ELF-1 (cell line): Measurements from ENCODE around the gene PPP2R5E.
"Not testable (repeated sequence)": the region's sequence is repeated elsewhere in the genome, so short reads cannot be mapped to it uniquely, and the experiment has no call there.

ENCODE experiments used
- DNase-seq: peaks from one replicate; pipeline ENCODE4 v3.0.0-alpha.2; 2016; ENCODE audit warnings: low read depth, low spot score

Gene PPP2R5E

GRCh38 chr14:63522511-63522910 is 20.7 kb downstream of the PPP2R5E start:
- not testable (repeated sequence) for DNase-seq

- DNase-seq = no peak
Observed at GRCh38 chr14:63517354-63517753, 25.8 kb downstream of the PPP2R5E start.

- no peak for DNase-seq
Observed at GRCh38 chr14:63515240-63515639, 27.9 kb downstream of the PPP2R5E start.

- no peak for DNase-seq
Observed at GRCh38 chr14:63513756-63514155, 29.4 kb downstream of the PPP2R5E start.

- DNase-seq = no peak
Observed at GRCh38 chr14:63512861-63513260, 30.3 kb downstream of the PPP2R5E start.

- DNase-seq = no peak
Observed at GRCh38 chr14:63510538-63510937, 32.6 kb downstream of the PPP2R5E start.

GRCh38 chr14:63508033-63508432 is 35.1 kb downstream of the PPP2R5E start:
- DNase-seq = peak; percentile 14

- DNase-seq = no peak
Observed at GRCh38 chr14:63504648-63505047, 38.5 kb downstream of the PPP2R5E start.

- no peak for DNase-seq
Observed at GRCh38 chr14:63501429-63501828, 41.7 kb downstream of the PPP2R5E start.

- DNase-seq = no peak
Observed at GRCh38 chr14:63499701-63500250, 43.4 kb downstream of the PPP2R5E start.

- DNase-seq = no peak
Observed at GRCh38 chr14:63496837-63497400, 46.3 kb downstream of the PPP2R5E start.

GRCh38 chr14:63493246-63493645 is 49.9 kb downstream of the PPP2R5E start:
- peak; percentile 68 for DNase-seq

- DNase-seq = no peak
Observed at GRCh38 chr14:63492391-63492790, 50.8 kb downstream of the PPP2R5E start.

GRCh38 chr14:63487724-63488123 is 55.5 kb downstream of the PPP2R5E start:
- DNase-seq = no peak

GRCh38 chr14:63486738-63487137 is 56.4 kb downstream of the PPP2R5E start:
- DNase-seq = no peak

GRCh38 chr14:63483315-63483714 is 59.9 kb downstream of the PPP2R5E start:
- DNase-seq = no peak

GRCh38 chr14:63480599-63480998 is 62.6 kb downstream of the PPP2R5E start:
- DNase-seq = no peak

- DNase-seq = no peak
Observed at GRCh38 chr14:63478437-63478852, 64.7 kb downstream of the PPP2R5E start.

- DNase-seq = no peak
Observed at GRCh38 chr14:63478010-63478409, 65.2 kb downstream of the PPP2R5E start.

- no peak for DNase-seq
Observed at GRCh38 chr14:63477556-63477955, 65.6 kb downstream of the PPP2R5E start.

GRCh38 chr14:63475761-63476160 is 67.4 kb downstream of the PPP2R5E start:
- no peak for DNase-seq

- DNase-seq = no peak
Observed at GRCh38 chr14:63474844-63475243, 68.3 kb downstream of the PPP2R5E start.

GRCh38 chr14:63474111-63474510 is 69.1 kb downstream of the PPP2R5E start:
- DNase-seq = no peak
